GM23338 (cell line): ENCODE data around the gene SPX. TPM values are rescaled to one million over a fixed set of nuclear protein-coding genes. Genes with fewer than 3 reads are reported as not detected.

Source experiments
- ATAC-seq: fragments of 200-7000 bp; cut with Tn5 transposase; 3 replicates; pipeline ENCODE4 v1.9.1; 2020
- DNase-seq: peaks from one replicate; pipeline ENCODE4 v3.0.0-alpha.2; 2015; ENCODE audit warnings: low spot score
- H2AFZ ChIP-seq: fragments of 200-600 bp; sonication (generic); 2 replicates; pipeline ENCODE4 v1.8.0; 2016; ENCODE audit warnings: antibody characterized with exemption, mild to moderate bottlenecking, moderate library complexity
- H3F3A ChIP-seq: fragments of 200-600 bp; sonication (generic); replicated peaks from 2 replicates; pipeline ENCODE4 v1.8.0; 2017; ENCODE audit warnings: antibody characterized with exemption, mixed run types, low read depth
- H3K27ac ChIP-seq: fragments of 200-600 bp; sonication (generic); 2 replicates; pipeline ENCODE4 v1.6.1; 2016; ENCODE audit warnings: low read depth
- H3K27me3 ChIP-seq: fragments of 200-600 bp; sonication (generic); 2 replicates; pipeline ENCODE4 v1.8.0; 2016; ENCODE audit warnings: mild to moderate bottlenecking, mixed run types, moderate library complexity; ENCODE audit not compliant: insufficient read depth
- H3K36me3 ChIP-seq: fragments of 200-600 bp; sonication (generic); 2 replicates; pipeline ENCODE4 v1.8.0; 2016; ENCODE audit warnings: mild to moderate bottlenecking; ENCODE audit not compliant: insufficient read depth
- H3K4me1 ChIP-seq: fragments of 200-600 bp; sonication (generic); 2 replicates; pipeline ENCODE4 v1.8.0; 2016; ENCODE audit warnings: mild to moderate bottlenecking, moderate library complexity; ENCODE audit not compliant: insufficient read depth
- H3K4me2 ChIP-seq: fragments of 200-600 bp; sonication (generic); 2 replicates; pipeline ENCODE4 v1.7.1; 2017; ENCODE audit warnings: mixed run types
- H3K4me3 ChIP-seq: fragments of 200-600 bp; sonication (generic); 2 replicates; pipeline ENCODE4 v1.6.1; 2016; ENCODE audit warnings: mixed run types
- H3K79me2 ChIP-seq: fragments of 200-600 bp; sonication (generic); replicated peaks from 2 replicates; pipeline ENCODE4 v1.8.0; 2017; ENCODE audit warnings: mild to moderate bottlenecking; ENCODE audit not compliant: insufficient read depth
- H3K9me2 ChIP-seq: fragments of 200-600 bp; sonication (generic); 2 replicates; pipeline ENCODE4 v1.8.0; 2017; ENCODE audit not compliant: insufficient read depth
- H4K20me1 ChIP-seq: fragments of 200-600 bp; sonication (generic); replicated peaks from 2 replicates; pipeline ENCODE4 v1.8.0; 2017; ENCODE audit warnings: mild to moderate bottlenecking; ENCODE audit not compliant: insufficient read depth
- H3K27ac Mint-ChIP-seq: 2 replicates; pipeline ENCODE4 v1.8.0; 2020; ENCODE audit warnings: inconsistent platforms, mild to moderate bottlenecking, moderate library complexity, mixed read lengths
- H3K27me3 Mint-ChIP-seq: 3 replicates; pipeline ENCODE4 v1.8.0; 2022; ENCODE audit warnings: low read depth, mild to moderate bottlenecking, moderate library complexity, mixed read lengths, inconsistent platforms; ENCODE audit not compliant: insufficient read depth, poor library complexity
- H3K36me3 Mint-ChIP-seq: 3 replicates; pipeline ENCODE4 v1.8.0; 2021; ENCODE audit warnings: low read depth, mild to moderate bottlenecking, inconsistent platforms, moderate library complexity, mixed read lengths
- H3K4me1 Mint-ChIP-seq: 3 replicates; pipeline ENCODE4 v1.8.0; 2020; ENCODE audit warnings: mild to moderate bottlenecking, inconsistent platforms, mixed read lengths
- H3K4me3 Mint-ChIP-seq: 3 replicates; pipeline ENCODE4 v1.8.0; 2021; ENCODE audit warnings: moderate library complexity, mild to moderate bottlenecking, inconsistent platforms, mixed read lengths
- H3K9me3 Mint-ChIP-seq: 3 replicates; pipeline ENCODE4 v1.8.0; 2020; ENCODE audit warnings: moderate library complexity, mild to moderate bottlenecking, inconsistent platforms, mixed read lengths
- CREB1 ChIP-seq: fragments of 250-450 bp; sonication (Bioruptor Pico); IDR thresholded peaks from 2 replicates; pipeline ENCODE4 v1.5.0; 2020; ENCODE audit warnings: low read depth, mild to moderate bottlenecking, moderate library complexity
- EZH2 ChIP-seq: fragments of 200-600 bp; sonication (generic); IDR thresholded peaks from one replicate; pipeline ENCODE4 v1.8.0; 2017; ENCODE audit warnings: antibody characterized with exemption, mild to moderate bottlenecking, low read depth; ENCODE audit not compliant: unreplicated experiment
- EZH2phosphoT487 ChIP-seq: fragments of 200-600 bp; sonication (generic); IDR thresholded peaks from one replicate; pipeline ENCODE4 v1.8.1; 2018; ENCODE audit warnings: antibody characterized with exemption; ENCODE audit not compliant: unreplicated experiment
- JUNB ChIP-seq: IDR thresholded peaks from one replicate; pipeline ENCODE4 v1.6.1; 2016; ENCODE audit warnings: antibody characterized with exemption; ENCODE audit not compliant: unreplicated experiment
- NANOG ChIP-seq: IDR thresholded peaks from 2 replicates; pipeline ENCODE4 v1.6.1; 2016; ENCODE audit warnings: antibody characterized with exemption, borderline replicate concordance
- POLR2AphosphoS5 ChIP-seq: IDR thresholded peaks from 2 replicates; pipeline ENCODE4 v1.6.1; 2016; ENCODE audit warnings: antibody characterized with exemption, low read depth
- STAT1 ChIP-seq: IDR thresholded peaks from one replicate; pipeline ENCODE4 v1.6.1; 2016; ENCODE audit warnings: antibody characterized with exemption; ENCODE audit not compliant: unreplicated experiment
- ZNF114 ChIP-seq: fragments of 250-450 bp; sonication (Bioruptor Pico); IDR thresholded peaks from 2 replicates; pipeline ENCODE4 v1.5.0; 2020; ENCODE audit warnings: mild to moderate bottlenecking, moderate library complexity
- ZNF331 ChIP-seq: fragments of 250-450 bp; sonication (Bioruptor Pico); IDR thresholded peaks from 2 replicates; pipeline ENCODE4 v1.5.0; 2020; ENCODE audit warnings: low read depth, mild to moderate bottlenecking, moderate library complexity
- polyA plus RNA-seq: library from polyadenylated mRNA; unstranded; fragments of >200 nt; fragmentation: Nextera tagmentation; extraction: Ambion mirVana; gene quantifications from 2 replicates; pipeline ENCODE4 v1.2.1, GENCODE V29; 2016
- total RNA-seq: library from RNA; depleted of rRNA; stranded (reverse); fragments of >200 nt; shearing (Covaris generic); gene quantifications from 2 replicates; pipeline ENCODE4 v1.2.3, GENCODE V29; 2014
- TF ChIP-seq, protein P1 (sequence below): IDR thresholded peaks from 2 replicates; pipeline ENCODE4 v1.6.1; 2016; ENCODE audit warnings: antibody characterized with exemption
- TF ChIP-seq, protein P2 (sequence below): IDR thresholded peaks from one replicate; pipeline ENCODE4 v1.6.1; 2018; ENCODE audit warnings: antibody characterized with exemption; ENCODE audit not compliant: unreplicated experiment
- TF ChIP-seq, protein P3 (sequence below), 2 experiments: fragments of 200-600 bp in 1 of 2; sonication (generic) in 1 of 2; conservative IDR thresholded peaks; 2 replicates each; pipeline versions ENCODE4 v1.5.1 to v1.6.1; 2016 to 2017; ENCODE audit warnings: antibody characterized with exemption in 2 of 2, low read depth in 2 of 2, mild to moderate bottlenecking in 2 of 2, moderate library complexity in 1 of 2
- TF ChIP-seq, protein P4 (sequence below): fragments of 250-450 bp; sonication (Bioruptor Pico); IDR thresholded peaks from 2 replicates; pipeline ENCODE4 v1.5.0; 2020; ENCODE audit warnings: mild to moderate bottlenecking, moderate library complexity

The SPX gene
- total and polyA plus RNA-seq, 2 experiments from 2014 or later, result 1.3 TPM

DNA sequence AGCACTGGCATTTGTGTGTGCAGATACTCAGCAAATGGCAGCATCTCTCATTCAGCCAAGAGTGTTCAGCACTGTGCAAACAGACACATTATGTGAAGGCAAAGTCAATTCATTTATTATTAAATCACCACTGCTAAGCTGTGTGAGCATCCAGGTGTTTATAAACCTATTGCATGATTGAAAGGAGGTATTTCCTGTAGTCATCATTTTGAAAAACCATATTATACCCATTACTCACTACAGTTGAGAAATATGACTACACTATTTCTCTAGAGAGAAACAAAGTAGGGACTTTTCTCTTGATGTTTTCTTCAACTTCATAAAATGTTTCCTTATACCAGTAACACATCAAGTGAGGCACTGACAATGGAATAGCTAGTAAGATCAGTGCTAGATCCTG, 13.7 kb downstream of the SPX start:
- ATAC-seq (no peak), DNase-seq (no peak)
- Histone ChIP-seq H4K20me1 (no peaks in the 10 kb centered on the region), H3K27ac (no peak overlapping the region), H3K4me3 (no peak overlapping the region), H3K9me2 (no peaks in the 10 kb centered on the region), H3K4me2 (no peak overlapping the region), H3K79me2 (no peaks in the 10 kb centered on the region), H3K27me3 (no peaks in the 10 kb centered on the region), H3K4me1 (no peaks in the 10 kb centered on the region), H3F3A (no peaks in the 10 kb centered on the region), H2AFZ (no peak overlapping the region), H3K36me3 (no peaks in the 10 kb centered on the region)
- Mint-ChIP-seq H3K9me3 (no peaks in the 10 kb centered on the region), H3K36me3 (no peaks in the 10 kb centered on the region), H3K27me3 (no peaks in the 10 kb centered on the region), H3K27ac (no peak overlapping the region), H3K4me1 (no peaks in the 10 kb centered on the region; the same call in 2 of the 3 replicates), H3K4me3 (no peak overlapping the region)
- TF ChIP-seq EZH2 (no peak), JUNB (no peak), ZNF331 (no peak), STAT1 (no peak), EZH2phosphoT487 (no peak), CREB1 (no peak), NANOG (no peak), POLR2AphosphoS5 (no peak), ZNF114 (CRISPR knock-in tag) (no peak)
- TF ChIP-seq, protein P1, sequence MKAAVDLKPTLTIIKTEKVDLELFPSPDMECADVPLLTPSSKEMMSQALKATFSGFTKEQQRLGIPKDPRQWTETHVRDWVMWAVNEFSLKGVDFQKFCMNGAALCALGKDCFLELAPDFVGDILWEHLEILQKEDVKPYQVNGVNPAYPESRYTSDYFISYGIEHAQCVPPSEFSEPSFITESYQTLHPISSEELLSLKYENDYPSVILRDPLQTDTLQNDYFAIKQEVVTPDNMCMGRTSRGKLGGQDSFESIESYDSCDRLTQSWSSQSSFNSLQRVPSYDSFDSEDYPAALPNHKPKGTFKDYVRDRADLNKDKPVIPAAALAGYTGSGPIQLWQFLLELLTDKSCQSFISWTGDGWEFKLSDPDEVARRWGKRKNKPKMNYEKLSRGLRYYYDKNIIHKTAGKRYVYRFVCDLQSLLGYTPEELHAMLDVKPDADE, result no peak
- TF ChIP-seq, protein P2, sequence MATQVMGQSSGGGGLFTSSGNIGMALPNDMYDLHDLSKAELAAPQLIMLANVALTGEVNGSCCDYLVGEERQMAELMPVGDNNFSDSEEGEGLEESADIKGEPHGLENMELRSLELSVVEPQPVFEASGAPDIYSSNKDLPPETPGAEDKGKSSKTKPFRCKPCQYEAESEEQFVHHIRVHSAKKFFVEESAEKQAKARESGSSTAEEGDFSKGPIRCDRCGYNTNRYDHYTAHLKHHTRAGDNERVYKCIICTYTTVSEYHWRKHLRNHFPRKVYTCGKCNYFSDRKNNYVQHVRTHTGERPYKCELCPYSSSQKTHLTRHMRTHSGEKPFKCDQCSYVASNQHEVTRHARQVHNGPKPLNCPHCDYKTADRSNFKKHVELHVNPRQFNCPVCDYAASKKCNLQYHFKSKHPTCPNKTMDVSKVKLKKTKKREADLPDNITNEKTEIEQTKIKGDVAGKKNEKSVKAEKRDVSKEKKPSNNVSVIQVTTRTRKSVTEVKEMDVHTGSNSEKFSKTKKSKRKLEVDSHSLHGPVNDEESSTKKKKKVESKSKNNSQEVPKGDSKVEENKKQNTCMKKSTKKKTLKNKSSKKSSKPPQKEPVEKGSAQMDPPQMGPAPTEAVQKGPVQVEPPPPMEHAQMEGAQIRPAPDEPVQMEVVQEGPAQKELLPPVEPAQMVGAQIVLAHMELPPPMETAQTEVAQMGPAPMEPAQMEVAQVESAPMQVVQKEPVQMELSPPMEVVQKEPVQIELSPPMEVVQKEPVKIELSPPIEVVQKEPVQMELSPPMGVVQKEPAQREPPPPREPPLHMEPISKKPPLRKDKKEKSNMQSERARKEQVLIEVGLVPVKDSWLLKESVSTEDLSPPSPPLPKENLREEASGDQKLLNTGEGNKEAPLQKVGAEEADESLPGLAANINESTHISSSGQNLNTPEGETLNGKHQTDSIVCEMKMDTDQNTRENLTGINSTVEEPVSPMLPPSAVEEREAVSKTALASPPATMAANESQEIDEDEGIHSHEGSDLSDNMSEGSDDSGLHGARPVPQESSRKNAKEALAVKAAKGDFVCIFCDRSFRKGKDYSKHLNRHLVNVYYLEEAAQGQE, result no peak
- TF ChIP-seq, protein P3, sequence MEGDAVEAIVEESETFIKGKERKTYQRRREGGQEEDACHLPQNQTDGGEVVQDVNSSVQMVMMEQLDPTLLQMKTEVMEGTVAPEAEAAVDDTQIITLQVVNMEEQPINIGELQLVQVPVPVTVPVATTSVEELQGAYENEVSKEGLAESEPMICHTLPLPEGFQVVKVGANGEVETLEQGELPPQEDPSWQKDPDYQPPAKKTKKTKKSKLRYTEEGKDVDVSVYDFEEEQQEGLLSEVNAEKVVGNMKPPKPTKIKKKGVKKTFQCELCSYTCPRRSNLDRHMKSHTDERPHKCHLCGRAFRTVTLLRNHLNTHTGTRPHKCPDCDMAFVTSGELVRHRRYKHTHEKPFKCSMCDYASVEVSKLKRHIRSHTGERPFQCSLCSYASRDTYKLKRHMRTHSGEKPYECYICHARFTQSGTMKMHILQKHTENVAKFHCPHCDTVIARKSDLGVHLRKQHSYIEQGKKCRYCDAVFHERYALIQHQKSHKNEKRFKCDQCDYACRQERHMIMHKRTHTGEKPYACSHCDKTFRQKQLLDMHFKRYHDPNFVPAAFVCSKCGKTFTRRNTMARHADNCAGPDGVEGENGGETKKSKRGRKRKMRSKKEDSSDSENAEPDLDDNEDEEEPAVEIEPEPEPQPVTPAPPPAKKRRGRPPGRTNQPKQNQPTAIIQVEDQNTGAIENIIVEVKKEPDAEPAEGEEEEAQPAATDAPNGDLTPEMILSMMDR (conservative IDR thresholded peaks at IDR 0.05; ENCODE audit: low read depth in 2 of 2), result no peak
- TF ChIP-seq, protein P4, sequence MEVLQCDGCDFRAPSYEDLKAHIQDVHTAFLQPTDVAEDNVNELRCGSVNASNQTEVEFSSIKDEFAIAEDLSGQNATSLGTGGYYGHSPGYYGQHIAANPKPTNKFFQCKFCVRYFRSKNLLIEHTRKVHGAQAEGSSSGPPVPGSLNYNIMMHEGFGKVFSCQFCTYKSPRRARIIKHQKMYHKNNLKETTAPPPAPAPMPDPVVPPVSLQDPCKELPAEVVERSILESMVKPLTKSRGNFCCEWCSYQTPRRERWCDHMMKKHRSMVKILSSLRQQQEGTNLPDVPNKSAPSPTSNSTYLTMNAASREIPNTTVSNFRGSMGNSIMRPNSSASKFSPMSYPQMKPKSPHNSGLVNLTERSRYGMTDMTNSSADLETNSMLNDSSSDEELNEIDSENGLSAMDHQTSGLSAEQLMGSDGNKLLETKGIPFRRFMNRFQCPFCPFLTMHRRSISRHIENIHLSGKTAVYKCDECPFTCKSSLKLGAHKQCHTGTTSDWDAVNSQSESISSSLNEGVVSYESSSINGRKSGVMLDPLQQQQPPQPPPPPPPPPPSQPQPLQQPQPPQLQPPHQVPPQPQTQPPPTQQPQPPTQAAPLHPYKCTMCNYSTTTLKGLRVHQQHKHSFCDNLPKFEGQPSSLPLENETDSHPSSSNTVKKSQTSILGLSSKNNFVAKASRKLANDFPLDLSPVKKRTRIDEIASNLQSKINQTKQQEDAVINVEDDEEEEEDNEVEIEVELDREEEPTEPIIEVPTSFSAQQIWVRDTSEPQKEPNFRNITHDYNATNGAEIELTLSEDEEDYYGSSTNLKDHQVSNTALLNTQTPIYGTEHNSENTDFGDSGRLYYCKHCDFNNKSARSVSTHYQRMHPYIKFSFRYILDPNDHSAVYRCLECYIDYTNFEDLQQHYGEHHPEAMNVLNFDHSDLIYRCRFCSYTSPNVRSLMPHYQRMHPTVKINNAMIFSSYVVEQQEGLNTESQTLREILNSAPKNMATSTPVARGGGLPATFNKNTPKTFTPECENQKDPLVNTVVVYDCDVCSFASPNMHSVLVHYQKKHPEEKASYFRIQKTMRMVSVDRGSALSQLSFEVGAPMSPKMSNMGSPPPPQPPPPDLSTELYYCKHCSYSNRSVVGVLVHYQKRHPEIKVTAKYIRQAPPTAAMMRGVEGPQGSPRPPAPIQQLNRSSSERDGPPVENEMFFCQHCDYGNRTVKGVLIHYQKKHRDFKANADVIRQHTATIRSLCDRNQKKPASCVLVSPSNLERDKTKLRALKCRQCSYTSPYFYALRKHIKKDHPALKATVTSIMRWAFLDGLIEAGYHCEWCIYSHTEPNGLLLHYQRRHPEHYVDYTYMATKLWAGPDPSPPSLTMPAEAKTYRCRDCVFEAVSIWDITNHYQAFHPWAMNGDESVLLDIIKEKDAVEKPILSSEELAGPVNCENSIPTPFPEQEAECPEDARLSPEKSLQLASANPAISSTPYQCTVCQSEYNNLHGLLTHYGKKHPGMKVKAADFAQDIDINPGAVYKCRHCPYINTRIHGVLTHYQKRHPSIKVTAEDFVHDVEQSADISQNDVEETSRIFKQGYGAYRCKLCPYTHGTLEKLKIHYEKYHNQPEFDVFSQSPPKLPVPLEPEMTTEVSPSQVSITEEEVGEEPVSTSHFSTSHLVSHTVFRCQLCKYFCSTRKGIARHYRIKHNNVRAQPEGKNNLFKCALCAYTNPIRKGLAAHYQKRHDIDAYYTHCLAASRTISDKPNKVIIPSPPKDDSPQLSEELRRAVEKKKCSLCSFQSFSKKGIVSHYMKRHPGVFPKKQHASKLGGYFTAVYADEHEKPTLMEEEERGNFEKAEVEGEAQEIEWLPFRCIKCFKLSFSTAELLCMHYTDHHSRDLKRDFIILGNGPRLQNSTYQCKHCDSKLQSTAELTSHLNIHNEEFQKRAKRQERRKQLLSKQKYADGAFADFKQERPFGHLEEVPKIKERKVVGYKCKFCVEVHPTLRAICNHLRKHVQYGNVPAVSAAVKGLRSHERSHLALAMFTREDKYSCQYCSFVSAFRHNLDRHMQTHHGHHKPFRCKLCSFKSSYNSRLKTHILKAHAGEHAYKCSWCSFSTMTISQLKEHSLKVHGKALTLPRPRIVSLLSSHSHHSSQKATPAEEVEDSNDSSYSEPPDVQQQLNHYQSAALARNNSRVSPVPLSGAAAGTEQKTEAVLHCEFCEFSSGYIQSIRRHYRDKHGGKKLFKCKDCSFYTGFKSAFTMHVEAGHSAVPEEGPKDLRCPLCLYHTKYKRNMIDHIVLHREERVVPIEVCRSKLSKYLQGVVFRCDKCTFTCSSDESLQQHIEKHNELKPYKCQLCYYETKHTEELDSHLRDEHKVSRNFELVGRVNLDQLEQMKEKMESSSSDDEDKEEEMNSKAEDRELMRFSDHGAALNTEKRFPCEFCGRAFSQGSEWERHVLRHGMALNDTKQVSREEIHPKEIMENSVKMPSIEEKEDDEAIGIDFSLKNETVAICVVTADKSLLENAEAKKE (CRISPR knock-in tag), result no peak
